ENCODE data around the gene GLI3. TPM values are rescaled to one million over a fixed set of nuclear protein-coding genes. Genes with fewer than 3 reads are reported as not detected.
A peak's percentile ranks its signal among the peaks of the same experiment; 100 is the strongest.

GLI3 gene
- total RNA-seq, 1 donor from 2014 or later, result 7.3 TPM

DNA sequence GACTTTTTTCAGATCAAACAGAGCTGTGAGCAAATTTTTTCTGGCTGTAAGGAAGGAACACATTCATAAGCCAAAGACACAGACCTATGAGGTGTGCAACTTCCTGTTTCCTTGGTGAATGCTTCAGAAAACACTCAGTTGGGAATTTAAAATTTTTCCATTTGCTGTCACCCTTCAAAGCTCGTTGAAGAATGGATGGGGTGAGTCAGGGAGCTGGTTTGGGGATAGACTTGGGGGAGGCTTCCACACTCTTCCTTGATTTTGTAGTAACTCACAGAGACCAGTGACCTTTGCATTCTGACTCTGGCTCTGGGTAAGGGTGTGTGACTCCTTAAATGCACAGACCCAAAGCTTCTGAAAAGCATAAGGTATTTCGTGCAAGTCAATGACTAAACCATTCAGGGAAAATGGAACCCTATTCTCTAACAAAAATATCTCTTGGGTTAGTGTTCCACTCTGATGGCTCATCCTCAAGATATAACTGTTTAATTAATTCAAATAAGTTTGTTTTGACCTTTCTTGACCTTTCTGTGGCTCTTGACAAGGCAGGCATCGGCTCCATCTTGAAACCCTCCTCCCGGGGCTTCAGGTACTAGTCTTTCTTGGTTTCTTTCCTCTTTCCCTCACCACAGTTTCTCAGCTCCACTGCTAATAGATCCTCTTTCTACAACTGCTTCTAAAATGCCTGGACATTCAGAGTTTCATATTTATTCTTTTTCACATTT, 306.3 kb downstream of the GLI3 start:
- peak; percentile 51 for DNase-seq (ENCODE audit: low read depth)
- Histone ChIP-seq H3K36me3 (ENCODE audit: control insufficient read depth, insufficient read depth, low read length) (no peaks in the 10 kb centered on the region), H3K27me3 (ENCODE audit: control insufficient read depth, insufficient read depth, low read length) (no peaks in the 10 kb centered on the region), H3K4me3 (ENCODE audit: low read depth, low read length) (no peak overlapping the region)
- TF ChIP-seq, protein P1, sequence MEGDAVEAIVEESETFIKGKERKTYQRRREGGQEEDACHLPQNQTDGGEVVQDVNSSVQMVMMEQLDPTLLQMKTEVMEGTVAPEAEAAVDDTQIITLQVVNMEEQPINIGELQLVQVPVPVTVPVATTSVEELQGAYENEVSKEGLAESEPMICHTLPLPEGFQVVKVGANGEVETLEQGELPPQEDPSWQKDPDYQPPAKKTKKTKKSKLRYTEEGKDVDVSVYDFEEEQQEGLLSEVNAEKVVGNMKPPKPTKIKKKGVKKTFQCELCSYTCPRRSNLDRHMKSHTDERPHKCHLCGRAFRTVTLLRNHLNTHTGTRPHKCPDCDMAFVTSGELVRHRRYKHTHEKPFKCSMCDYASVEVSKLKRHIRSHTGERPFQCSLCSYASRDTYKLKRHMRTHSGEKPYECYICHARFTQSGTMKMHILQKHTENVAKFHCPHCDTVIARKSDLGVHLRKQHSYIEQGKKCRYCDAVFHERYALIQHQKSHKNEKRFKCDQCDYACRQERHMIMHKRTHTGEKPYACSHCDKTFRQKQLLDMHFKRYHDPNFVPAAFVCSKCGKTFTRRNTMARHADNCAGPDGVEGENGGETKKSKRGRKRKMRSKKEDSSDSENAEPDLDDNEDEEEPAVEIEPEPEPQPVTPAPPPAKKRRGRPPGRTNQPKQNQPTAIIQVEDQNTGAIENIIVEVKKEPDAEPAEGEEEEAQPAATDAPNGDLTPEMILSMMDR (IDR thresholded peaks at IDR 0.05; ENCODE audit: insufficient read depth, low read length, poor library complexity, severe bottlenecking), result no peak

DNA sequence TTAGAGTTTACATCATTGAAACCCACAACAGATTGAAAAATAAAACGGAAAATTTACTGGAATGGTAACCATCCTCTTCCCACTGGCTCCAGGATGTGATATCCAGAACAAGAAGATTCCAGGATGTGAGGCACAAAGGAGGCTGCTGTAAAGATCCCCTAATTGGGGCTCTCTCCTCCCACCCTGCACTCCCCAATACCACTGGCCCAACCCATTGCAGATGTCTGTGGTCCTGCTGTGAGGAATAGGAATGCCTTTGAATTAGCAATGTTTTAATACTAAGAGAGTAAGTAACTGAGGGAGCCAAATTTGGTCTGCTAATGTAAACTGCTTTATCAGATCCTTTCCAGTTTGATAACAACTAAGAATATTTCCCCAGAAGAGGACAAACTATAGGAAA, 308.2 kb downstream of the GLI3 start:
- H3K27me3 ChIP-seq (ENCODE audit: control insufficient read depth, insufficient read depth, low read length), result no peaks in the 10 kb centered on the region

DNA sequence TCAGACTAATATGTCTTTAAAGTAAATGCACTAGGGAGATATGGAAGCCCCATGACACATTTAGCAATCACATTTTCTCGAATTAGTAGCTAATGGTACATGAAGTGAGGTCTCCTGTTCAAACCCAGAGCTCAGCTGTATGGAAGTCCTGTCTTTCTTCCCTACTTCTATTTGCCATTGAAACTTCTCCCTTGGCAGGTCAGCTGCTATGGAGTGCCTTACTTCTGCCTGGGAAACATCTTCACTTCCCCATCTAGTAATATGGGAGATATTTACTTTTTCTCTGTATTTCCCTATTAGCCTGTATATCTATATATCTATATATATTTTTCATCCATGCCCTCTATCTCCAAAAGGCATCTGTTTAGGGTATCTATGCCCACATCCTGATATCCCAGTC, 308.8 kb downstream of the GLI3 start:
- no peak for DNase-seq (ENCODE audit: low read depth)
- H3K27me3 ChIP-seq (ENCODE audit: control insufficient read depth, insufficient read depth, low read length), result no peaks in the 10 kb centered on the region
- no peak overlapping the region for H3K4me3 ChIP-seq (ENCODE audit: low read depth, low read length)
- TF ChIP-seq, protein P1 (IDR thresholded peaks at IDR 0.05; ENCODE audit: insufficient read depth, low read length, poor library complexity, severe bottlenecking), result no peak
- no peaks in the 10 kb centered on the region for H3K36me3 ChIP-seq (ENCODE audit: control insufficient read depth, insufficient read depth, low read length)

More for the DNA sequence above, 308.2 kb downstream of the GLI3 start:
- TF ChIP-seq, protein P1 (IDR thresholded peaks at IDR 0.05; ENCODE audit: insufficient read depth, low read length, poor library complexity, severe bottlenecking), result no peak
- Histone ChIP-seq H3K4me3 (ENCODE audit: low read depth, low read length) (no peak overlapping the region), H3K36me3 (ENCODE audit: control insufficient read depth, insufficient read depth, low read length) (no peaks in the 10 kb centered on the region)
- DNase-seq (ENCODE audit: low read depth), result no peak

DNA sequence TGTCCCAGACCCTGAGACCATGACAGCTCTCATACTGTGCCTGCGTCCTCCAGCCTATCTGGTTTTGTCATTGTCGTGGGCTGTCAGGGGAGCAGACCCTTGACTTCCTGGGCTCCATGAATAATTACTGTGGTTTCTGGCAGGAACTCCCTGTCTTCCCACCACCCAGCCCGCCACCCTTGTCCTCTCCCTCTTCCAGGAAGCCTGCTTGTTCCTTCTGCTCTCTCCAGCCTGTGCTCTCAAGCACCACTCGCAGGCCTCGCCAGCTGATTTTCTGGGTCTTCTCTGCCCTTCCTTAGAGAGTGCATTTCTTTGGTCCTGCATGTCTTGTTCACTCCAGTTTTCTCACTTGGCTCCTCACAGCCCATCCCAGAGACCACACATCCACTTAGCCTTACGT, 309.6 kb downstream of the GLI3 start:
- no peaks in the 10 kb centered on the region for H3K27me3 ChIP-seq (ENCODE audit: control insufficient read depth, insufficient read depth, low read length)
- TF ChIP-seq, protein P1 (IDR thresholded peaks at IDR 0.05; ENCODE audit: insufficient read depth, low read length, poor library complexity, severe bottlenecking), result no peak
- no peaks in the 10 kb centered on the region for H3K36me3 ChIP-seq (ENCODE audit: control insufficient read depth, insufficient read depth, low read length)
- H3K4me3 ChIP-seq (ENCODE audit: low read depth, low read length), result no peak overlapping the region
- DNase-seq (ENCODE audit: low read depth), result no peak

DNA sequence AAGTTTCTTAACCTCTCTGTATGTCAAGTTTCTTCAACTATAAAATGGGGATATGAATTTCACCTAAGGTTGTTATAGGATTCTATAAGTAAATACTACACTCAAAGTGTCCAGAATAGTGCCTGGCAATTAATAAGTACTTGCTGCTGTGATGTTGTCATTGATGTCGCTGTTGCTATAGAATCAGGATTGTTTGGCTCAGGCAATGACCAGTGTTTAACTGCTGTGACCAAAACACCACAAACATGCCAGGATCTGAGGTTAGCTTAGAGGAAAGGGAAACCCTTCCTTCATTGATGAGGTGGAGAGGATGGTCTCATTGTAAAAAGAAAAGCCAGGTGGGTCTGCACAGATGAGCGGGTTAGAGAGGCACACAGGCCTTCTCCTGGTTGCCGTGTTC, 311.1 kb downstream of the GLI3 start:
- DNase-seq (ENCODE audit: low read depth), result no peak
- TF ChIP-seq, protein P1 (IDR thresholded peaks at IDR 0.05; ENCODE audit: insufficient read depth, low read length, poor library complexity, severe bottlenecking), result no peak
- Histone ChIP-seq H3K36me3 (ENCODE audit: control insufficient read depth, insufficient read depth, low read length) (no peaks in the 10 kb centered on the region), H3K4me3 (ENCODE audit: low read depth, low read length) (no peak overlapping the region), H3K27me3 (ENCODE audit: control insufficient read depth, insufficient read depth, low read length) (no peaks in the 10 kb centered on the region)

DNA sequence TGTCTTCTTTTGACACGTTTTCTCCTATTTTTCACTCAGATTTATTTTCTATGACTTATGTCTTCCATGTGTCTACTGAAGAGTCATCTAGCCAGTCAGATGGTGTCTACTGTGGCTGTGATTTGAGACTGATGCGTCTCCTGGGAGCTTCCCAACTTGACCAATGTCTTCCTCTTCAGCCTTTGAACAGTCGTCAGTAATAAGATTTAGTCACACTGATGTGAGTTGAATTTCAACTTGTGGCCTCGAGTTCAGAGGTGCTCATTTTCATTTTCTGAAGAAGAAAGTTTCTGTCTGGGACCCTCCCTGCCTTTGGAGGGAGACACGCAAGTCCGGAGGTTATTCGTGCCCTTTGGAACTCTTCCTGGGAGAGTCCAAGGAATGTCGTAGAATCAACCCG, 312.2 kb downstream of the GLI3 start:
- DNase-seq (ENCODE audit: low read depth), result no peak
- no peaks in the 10 kb centered on the region for H3K27me3 ChIP-seq (ENCODE audit: control insufficient read depth, insufficient read depth, low read length)
- no peaks in the 10 kb centered on the region for H3K36me3 ChIP-seq (ENCODE audit: control insufficient read depth, insufficient read depth, low read length)
- TF ChIP-seq, protein P1 (IDR thresholded peaks at IDR 0.05; ENCODE audit: insufficient read depth, low read length, poor library complexity, severe bottlenecking), result no peak
- no peak overlapping the region for H3K4me3 ChIP-seq (ENCODE audit: low read depth, low read length)
